ENCODE measurements around the gene CEACAM18. TPM values are rescaled to one million over a fixed set of nuclear protein-coding genes. Genes with fewer than 3 reads are reported as not detected.

Gene CEACAM18
- total RNA-seq, 1 donor from 2014 or later, result not detected

DNA sequence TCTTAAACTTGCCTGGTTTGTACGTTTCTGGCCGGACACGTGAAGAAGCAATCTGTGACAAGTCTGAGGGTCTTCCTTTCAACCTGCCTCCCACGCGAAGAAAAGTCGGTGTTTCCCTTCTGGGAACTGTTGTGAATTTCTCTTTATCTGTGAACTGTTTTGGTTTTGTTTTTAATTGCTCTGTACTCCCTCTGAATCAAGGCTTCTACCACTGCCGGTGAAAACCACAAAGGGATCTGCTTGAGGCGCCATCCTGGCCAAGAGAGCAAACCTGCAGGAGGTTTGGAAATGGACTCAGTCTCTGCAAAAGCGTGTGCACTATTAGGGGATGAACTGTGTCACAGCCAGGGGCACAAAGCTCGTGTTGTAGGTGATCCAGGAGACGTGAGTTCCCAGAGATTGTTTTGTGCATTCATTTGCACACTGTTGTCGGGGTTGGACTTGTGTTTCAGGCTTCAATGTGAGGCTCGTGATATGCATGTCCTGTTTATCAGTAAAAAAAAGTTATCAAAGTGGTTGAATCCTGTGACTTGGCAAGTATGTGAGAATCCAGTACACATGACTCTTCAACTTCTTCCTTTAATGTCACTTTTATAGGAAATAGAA lies 29.8 kb upstream of the CEACAM18 start:
- no peak overlapping the region for H3K4me3 Mint-ChIP-seq
- no peaks in the 10 kb centered on the region for H3K36me3 Mint-ChIP-seq
- no peak overlapping the region for H3K27ac Mint-ChIP-seq
- TF ChIP-seq, protein P1, sequence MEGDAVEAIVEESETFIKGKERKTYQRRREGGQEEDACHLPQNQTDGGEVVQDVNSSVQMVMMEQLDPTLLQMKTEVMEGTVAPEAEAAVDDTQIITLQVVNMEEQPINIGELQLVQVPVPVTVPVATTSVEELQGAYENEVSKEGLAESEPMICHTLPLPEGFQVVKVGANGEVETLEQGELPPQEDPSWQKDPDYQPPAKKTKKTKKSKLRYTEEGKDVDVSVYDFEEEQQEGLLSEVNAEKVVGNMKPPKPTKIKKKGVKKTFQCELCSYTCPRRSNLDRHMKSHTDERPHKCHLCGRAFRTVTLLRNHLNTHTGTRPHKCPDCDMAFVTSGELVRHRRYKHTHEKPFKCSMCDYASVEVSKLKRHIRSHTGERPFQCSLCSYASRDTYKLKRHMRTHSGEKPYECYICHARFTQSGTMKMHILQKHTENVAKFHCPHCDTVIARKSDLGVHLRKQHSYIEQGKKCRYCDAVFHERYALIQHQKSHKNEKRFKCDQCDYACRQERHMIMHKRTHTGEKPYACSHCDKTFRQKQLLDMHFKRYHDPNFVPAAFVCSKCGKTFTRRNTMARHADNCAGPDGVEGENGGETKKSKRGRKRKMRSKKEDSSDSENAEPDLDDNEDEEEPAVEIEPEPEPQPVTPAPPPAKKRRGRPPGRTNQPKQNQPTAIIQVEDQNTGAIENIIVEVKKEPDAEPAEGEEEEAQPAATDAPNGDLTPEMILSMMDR (IDR thresholded peaks at IDR 0.05; ENCODE audit: unreplicated experiment), result no peak
- no peak for DNase-seq (ENCODE audit: low spot score in 2 of 2, unreplicated experiment in 2 of 2)
- no peaks in the 10 kb centered on the region for H3K4me1 Mint-ChIP-seq
- H3K27me3 Mint-ChIP-seq (ENCODE audit: low read depth), result no peaks in the 10 kb centered on the region
- peaks cover 29% of the 10 kb centered on the region for H3K9me3 Mint-ChIP-seq

DNA sequence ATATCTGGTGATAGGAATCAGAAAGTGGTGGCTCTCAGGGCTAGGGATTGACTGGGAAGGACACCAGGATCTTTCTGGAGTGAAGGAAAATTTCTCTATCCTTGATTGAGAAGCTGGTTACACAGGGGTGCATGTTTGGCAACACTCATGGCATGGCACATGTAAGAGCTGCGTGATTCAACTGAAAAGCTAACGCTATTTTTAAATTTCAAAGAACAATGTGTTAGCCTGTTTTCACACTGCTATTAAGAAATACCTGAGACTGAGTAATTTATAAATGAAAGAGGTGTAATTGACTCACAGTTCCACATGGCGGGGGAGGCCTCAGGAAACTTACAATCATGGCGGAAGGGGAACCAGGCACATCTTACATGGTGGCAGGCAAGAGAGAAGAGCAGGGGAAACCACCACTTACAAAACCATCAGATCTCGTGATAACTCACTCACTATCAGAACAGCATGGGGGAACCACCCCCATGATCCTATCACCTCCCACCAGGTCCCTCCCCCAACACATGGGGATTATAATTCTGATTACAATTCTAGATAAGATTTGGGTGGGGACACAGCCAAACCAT lies 27.5 kb upstream of the CEACAM18 start:
- Mint-ChIP-seq H3K9me3 (peaks cover 33% of the 10 kb centered on the region), H3K27ac (no peak overlapping the region), H3K36me3 (no peaks in the 10 kb centered on the region), H3K4me3 (no peak overlapping the region), H3K4me1 (no peaks in the 10 kb centered on the region), H3K27me3 (ENCODE audit: low read depth) (no peaks in the 10 kb centered on the region)
- TF ChIP-seq, protein P1 (IDR thresholded peaks at IDR 0.05; ENCODE audit: unreplicated experiment), result no peak
- no peak for DNase-seq (ENCODE audit: low spot score in 2 of 2, unreplicated experiment in 2 of 2)

DNA sequence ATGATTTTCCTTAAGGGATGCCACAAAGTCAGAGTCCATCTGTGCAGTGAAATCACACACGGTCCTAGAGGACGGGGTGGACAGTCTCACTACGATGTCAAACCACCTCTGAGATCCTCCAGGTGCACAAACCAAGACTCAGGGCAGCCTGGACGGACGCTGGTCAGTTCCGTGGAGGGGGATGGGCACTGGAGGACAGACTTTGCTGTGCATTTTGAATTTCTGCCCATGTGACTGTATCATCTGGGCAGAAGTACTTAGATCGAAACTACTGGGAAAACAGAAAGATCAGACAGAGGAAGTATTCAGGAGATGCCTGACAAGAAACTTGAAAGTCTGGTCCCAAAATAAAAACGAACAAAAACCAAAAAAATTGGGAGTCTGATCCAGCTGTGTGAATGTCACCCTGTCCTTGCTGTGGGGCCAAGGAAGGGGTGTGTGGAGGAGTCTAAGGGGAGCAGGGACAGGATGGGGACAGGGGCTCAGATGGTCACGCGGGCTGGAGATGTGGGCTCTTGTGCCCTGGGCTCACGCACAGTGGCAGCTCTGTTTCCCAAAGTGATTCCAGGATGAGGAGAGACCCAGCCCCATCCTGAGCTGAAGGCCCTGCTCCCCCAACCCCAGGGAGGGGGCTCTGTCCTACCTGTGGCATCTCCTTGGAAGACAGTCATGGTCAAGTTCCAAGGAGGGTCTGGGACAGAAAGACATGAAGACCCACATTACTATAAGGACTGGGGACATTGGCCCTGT lies 21.6 kb upstream of the CEACAM18 start:
- H3K9me3 Mint-ChIP-seq, result peaks cover 17% of the 10 kb centered on the region
- no peaks in the 10 kb centered on the region for H3K36me3 Mint-ChIP-seq
- no peak overlapping the region for H3K27ac Mint-ChIP-seq
- H3K4me3 Mint-ChIP-seq, result no peak overlapping the region
- DNase-seq (ENCODE audit: low spot score in 2 of 2, unreplicated experiment in 2 of 2), result no peak
- H3K4me1 Mint-ChIP-seq, result no peaks in the 10 kb centered on the region
- H3K27me3 Mint-ChIP-seq (ENCODE audit: low read depth), result peaks cover under 1% of the 10 kb centered on the region
- TF ChIP-seq, protein P1 (IDR thresholded peaks at IDR 0.05; ENCODE audit: unreplicated experiment), result no peak

DNA sequence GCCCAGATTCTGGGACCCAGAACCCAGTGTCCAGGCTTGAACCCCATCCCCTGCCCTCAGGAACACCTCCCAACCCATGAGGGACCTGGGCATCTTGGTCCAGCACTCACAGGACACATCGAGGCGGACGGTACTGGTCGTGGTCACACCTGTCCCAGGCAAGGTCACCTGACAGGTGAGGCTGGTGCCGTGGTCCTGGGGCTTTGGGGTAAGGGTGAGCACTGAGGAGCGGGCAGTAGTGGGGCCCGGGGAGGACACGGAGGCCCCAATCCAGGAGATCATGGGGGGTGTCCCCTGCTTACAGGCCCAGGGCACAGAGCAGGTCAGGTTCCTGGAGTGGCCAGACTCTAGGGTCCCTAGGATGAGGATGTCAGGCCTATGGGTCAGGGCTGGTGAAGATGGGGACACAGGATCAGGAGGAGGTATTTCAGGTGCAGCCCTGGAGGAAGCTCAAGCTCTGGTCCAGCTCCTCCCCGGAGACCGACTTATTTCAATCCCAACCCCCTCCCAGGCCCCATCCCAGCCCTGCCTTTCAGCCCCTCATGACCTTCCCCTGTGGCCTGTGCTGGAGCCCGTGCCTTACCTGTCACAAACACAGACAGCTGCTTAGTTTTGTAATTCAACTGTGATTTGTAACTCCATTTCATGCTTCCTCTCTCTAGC lies 20.9 kb upstream of the CEACAM18 start:
- Mint-ChIP-seq H3K27me3 (ENCODE audit: low read depth) (peaks cover 5% of the 10 kb centered on the region), H3K27ac (no peak overlapping the region), H3K4me1 (no peaks in the 10 kb centered on the region), H3K36me3 (no peaks in the 10 kb centered on the region), H3K9me3 (peaks cover 14% of the 10 kb centered on the region), H3K4me3 (no peak overlapping the region)
- DNase-seq (ENCODE audit: low spot score in 2 of 2, unreplicated experiment in 2 of 2), result no peak
- TF ChIP-seq, protein P1 (IDR thresholded peaks at IDR 0.05; ENCODE audit: unreplicated experiment), result no peak

DNA sequence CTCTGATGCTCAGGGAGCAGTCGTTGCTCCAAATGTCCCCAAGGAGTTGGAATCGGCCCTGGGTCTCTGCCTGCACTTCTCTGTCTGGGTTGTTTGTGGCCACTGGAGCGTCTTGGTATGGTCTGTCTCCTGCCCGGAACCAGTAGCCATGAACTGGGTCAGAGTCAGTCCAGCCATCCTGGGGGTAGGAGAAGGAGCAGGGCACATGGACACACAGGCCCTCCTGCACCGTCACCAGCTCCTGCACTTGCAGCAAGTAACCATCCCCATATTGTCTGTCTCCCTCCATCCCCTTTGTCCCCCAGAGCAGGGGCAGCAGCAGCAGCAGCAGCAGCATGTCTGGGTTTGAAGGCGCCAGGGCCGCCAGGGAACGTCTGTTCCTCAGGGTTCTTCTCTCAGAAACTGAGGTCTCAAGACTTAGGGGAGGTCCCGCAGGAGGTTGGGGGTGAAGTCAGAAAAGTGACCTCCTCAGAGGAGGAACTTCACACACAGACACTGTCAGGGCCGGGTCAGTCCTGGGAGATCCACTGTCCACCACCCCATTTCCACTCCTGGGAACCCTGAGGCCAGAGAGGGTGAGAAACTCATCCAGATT lies 20.2 kb upstream of the CEACAM18 start, which contains the start of gene SIGLEC8:
Gene SIGLEC8, minus strand, starts transcription at position 404 of the 595 bp plus-strand sequence. Its CDS starts 67 bp downstream, at position 337.
- TF ChIP-seq, protein P1 (IDR thresholded peaks at IDR 0.05; ENCODE audit: unreplicated experiment), result no peak
- H3K27me3 Mint-ChIP-seq (ENCODE audit: low read depth), result peaks cover 9% of the 10 kb centered on the region
- H3K9me3 Mint-ChIP-seq, result peaks cover 14% of the 10 kb centered on the region
- H3K4me1 Mint-ChIP-seq, result no peaks in the 10 kb centered on the region
- no peak within 1 kb of the TSS for H3K4me3 Mint-ChIP-seq
- no peak for DNase-seq (ENCODE audit: low spot score in 2 of 2, unreplicated experiment in 2 of 2)
- H3K36me3 Mint-ChIP-seq, result no peaks in the 10 kb centered on the region
- H3K27ac Mint-ChIP-seq, result no peak within 1 kb of the TSS
